IMR-90 (cell line): Measurements from ENCODE around the gene MS4A4E. TPM values are rescaled to one million over a fixed set of nuclear protein-coding genes. Genes with fewer than 3 reads are reported as not detected.

ENCODE experiments used
- ATAC-seq: fragments of 200-7000 bp; cut with Tn5 transposase; 2 replicates; pipeline ENCODE4 v1.9.1; 2020; ENCODE audit warnings: low read depth, mild to moderate bottlenecking, moderate library complexity
- BruUV-seq: library from RNA; stranded (reverse); fragments of 400-500 nt; replicated peaks from 2 replicates; lab custom pipeline; 2021; lab: Mats Ljungman, UMichigan
- CTCF ChIA-PET: fragments of 300-600 bp; formaldehyde crosslinking; extraction: SDS; loops from one replicate; lab custom pipeline; 2021; ENCODE audit warnings: antibody characterized with exemption; lab: Yijun Ruan, JAX
- POLR2A ChIA-PET: fragments of 300-600 bp; sonication (Branson Sonifier 250); formaldehyde crosslinking; loops from one replicate; lab custom pipeline; 2022; ENCODE audit warnings: antibody characterized with exemption; ENCODE audit not compliant: unreplicated experiment; lab: Charles Lee
- DNase-seq: peaks from one replicate; pipeline ENCODE4 v3.0.0; 2013
- H2AFZ ChIP-seq: replicated peaks from 2 replicates; pipeline ENCODE3; 2013; ENCODE audit warnings: low read length, mild to moderate bottlenecking; ENCODE audit not compliant: poor library complexity
- H2AK5ac ChIP-seq: 2 replicates; pipeline ENCODE4 v1.6.1; 2013; ENCODE audit warnings: low read depth, low read length, inconsistent platforms
- H2AK9ac ChIP-seq: replicated peaks from 2 replicates; pipeline ENCODE3; 2013; ENCODE audit warnings: mild to moderate bottlenecking, low read depth, low read length, moderate library complexity; ENCODE audit not compliant: poor library complexity
- H2BK120ac ChIP-seq: 2 replicates; pipeline ENCODE4 v1.6.1; 2013; ENCODE audit warnings: low read depth, low read length, inconsistent platforms
- H2BK15ac ChIP-seq: 3 replicates; pipeline ENCODE4 v1.6.1; 2013; ENCODE audit warnings: low read depth, low read length, inconsistent platforms
- H2BK20ac ChIP-seq: 2 replicates; pipeline ENCODE4 v1.6.1; 2013; ENCODE audit warnings: low read depth, mild to moderate bottlenecking, inconsistent platforms, low read length, moderate library complexity
- H2BK5ac ChIP-seq: 2 replicates; pipeline ENCODE4 v1.6.1; 2013; ENCODE audit warnings: mild to moderate bottlenecking, low read depth, low read length, inconsistent platforms; ENCODE audit not compliant: poor library complexity, severe bottlenecking
- H3K14ac ChIP-seq: replicated peaks from 2 replicates; pipeline ENCODE4 v1.6.1; 2013; ENCODE audit warnings: low read depth, low read length, inconsistent platforms
- H3K18ac ChIP-seq: 2 replicates; pipeline ENCODE4 v1.6.1; 2013; ENCODE audit warnings: low read depth, low read length, control low read depth
- H3K23ac ChIP-seq: 2 replicates; pipeline ENCODE4 v1.6.1; 2013; ENCODE audit warnings: low read depth, low read length, inconsistent platforms
- H3K27ac ChIP-seq: 2 replicates; pipeline ENCODE4 v1.5.1; 2013; ENCODE audit warnings: mild to moderate bottlenecking, control low read depth, low read length; ENCODE audit not compliant: insufficient read depth
- H3K27me3 ChIP-seq: 2 replicates; pipeline ENCODE4 v1.6.1; 2013; ENCODE audit warnings: low read length; ENCODE audit not compliant: control insufficient read depth, insufficient read depth
- H3K36me3 ChIP-seq: 2 replicates; pipeline ENCODE4 v1.6.1; 2013; ENCODE audit warnings: low read length, mixed read lengths; ENCODE audit not compliant: control insufficient read depth, insufficient read depth
- H3K4ac ChIP-seq: 2 replicates; pipeline ENCODE4 v1.6.1; 2013; ENCODE audit warnings: low read depth, low read length, inconsistent platforms
- H3K4me1 ChIP-seq: 2 replicates; pipeline ENCODE4 v1.6.1; 2013; ENCODE audit warnings: low read length, mixed read lengths; ENCODE audit not compliant: control insufficient read depth, insufficient read depth
- H3K4me2 ChIP-seq: 2 replicates; pipeline ENCODE4 v1.6.1; 2013; ENCODE audit warnings: low read depth, mild to moderate bottlenecking, control low read depth, low read length, moderate library complexity
- H3K4me3 ChIP-seq: 2 replicates; pipeline ENCODE4 v1.5.1; 2013; ENCODE audit warnings: low read depth, mild to moderate bottlenecking, control low read depth, low read length, moderate library complexity; ENCODE audit not compliant: insufficient read depth
- H3K56ac ChIP-seq: 2 replicates; pipeline ENCODE4 v1.6.1; 2013; ENCODE audit warnings: low read length, inconsistent platforms; ENCODE audit not compliant: insufficient read depth; ENCODE audit errors: extremely low read depth
- H3K79me1 ChIP-seq, 2 experiments: 2 replicates each; pipeline ENCODE4 v1.6.1; 2013; ENCODE audit warnings: low read length in 2 of 2, inconsistent platforms in 1 of 2, low read depth in 1 of 2
- H3K9ac ChIP-seq: 2 replicates; pipeline ENCODE4 v1.6.1; 2013; ENCODE audit warnings: low read depth, low read length, control low read depth
- H3K9me1 ChIP-seq: 2 replicates; pipeline ENCODE4 v1.6.1; 2013; ENCODE audit warnings: low read length, inconsistent platforms; ENCODE audit not compliant: insufficient read depth
- H3K9me3 ChIP-seq: 2 replicates; pipeline ENCODE4 v1.6.1; 2013; ENCODE audit warnings: low read length; ENCODE audit not compliant: control insufficient read depth, insufficient read depth
- H4K20me1 ChIP-seq: 2 replicates; pipeline ENCODE4 v1.6.1; 2013; ENCODE audit warnings: low read length, inconsistent platforms; ENCODE audit not compliant: insufficient read depth
- H4K5ac ChIP-seq: 2 replicates; pipeline ENCODE4 v1.6.1; 2013; ENCODE audit warnings: mild to moderate bottlenecking, low read depth, low read length, control low read depth
- H4K8ac ChIP-seq, 2 experiments: 2 replicates each; pipeline ENCODE4 v1.6.1; 2013; ENCODE audit warnings: low read depth in 2 of 2, low read length in 2 of 2, control low read depth in 1 of 2, inconsistent platforms in 1 of 2
- H4K91ac ChIP-seq: 2 replicates; pipeline ENCODE4 v1.6.1; 2013; ENCODE audit warnings: low read depth, low read length, inconsistent platforms; ENCODE audit not compliant: insufficient read depth
- NFE2L2 ChIP-seq: fragments of 150-350 bp; IDR thresholded peaks from 2 replicates; pipeline ENCODE4 v1.6.1; 2016; ENCODE audit warnings: low read depth, mild to moderate bottlenecking, low read length
- RAD21 ChIP-seq: IDR thresholded peaks from 2 replicates; pipeline ENCODE4 v1.6.1; 2012; ENCODE audit warnings: low read length, improper control_type of control experiment
- RCOR1 ChIP-seq: IDR thresholded peaks from 2 replicates; pipeline ENCODE4 v1.6.1; 2012; ENCODE audit warnings: mild to moderate bottlenecking, low read length, improper control_type of control experiment; ENCODE audit not compliant: insufficient replicate concordance
- WGBS, 2 experiments: methylation state at CpG; one replicate each; pipeline versions ENCODE4 v1.1.5 to v1.1.7; 2013; ENCODE audit warnings: missing lambda C conversion rate in 2 of 2; ENCODE audit not compliant: insufficient read length in 1 of 2; ENCODE audit errors: extremely low coverage in 2 of 2; 5-methylcytosine and 5-hydroxymethylcytosine counted together
- dilution Hi-C: fragments of 300-500 bp; cut with HindIII; formaldehyde crosslinking; loops from one replicate; pipeline ENCODE4 v1.14.3; 2018; ENCODE audit warnings: low sequenced_read_pairs; ENCODE audit not compliant: unreplicated experiment
- in situ Hi-C: fragments of 300-500 bp; cut with MboI; formaldehyde crosslinking; loops from 3 replicates; pipeline ENCODE4 v1.14.3; 2019; ENCODE audit warnings: low sequenced_read_pairs, inconsistent platforms, mixed read lengths
- intact Hi-C: fragments of 100-400 bp; cut with micrococcal nuclease; formaldehyde crosslinking; loops from 2 replicates; pipeline ENCODE4 v1.10.0; 2022
- polyA plus RNA-seq, 3 experiments: library from polyadenylated mRNA; depleted of rRNA; stranded (reverse); fragments of >200 nt; gene quantifications; 2 replicates each; pipeline ENCODE4 v1.2.3, GENCODE V29; 2012; ENCODE audit warnings: low replicate concordance in 1 of 3
- total RNA-seq: library from RNA; depleted of rRNA; stranded (reverse); fragments of >200 nt; gene quantifications from 2 replicates; pipeline ENCODE4 v1.2.3, GENCODE V29; 2012

MS4A4E gene
- total and polyA plus RNA-seq, 2 of the 4 experiments (the other 2 are of a cell fraction), result not detected

DNA sequence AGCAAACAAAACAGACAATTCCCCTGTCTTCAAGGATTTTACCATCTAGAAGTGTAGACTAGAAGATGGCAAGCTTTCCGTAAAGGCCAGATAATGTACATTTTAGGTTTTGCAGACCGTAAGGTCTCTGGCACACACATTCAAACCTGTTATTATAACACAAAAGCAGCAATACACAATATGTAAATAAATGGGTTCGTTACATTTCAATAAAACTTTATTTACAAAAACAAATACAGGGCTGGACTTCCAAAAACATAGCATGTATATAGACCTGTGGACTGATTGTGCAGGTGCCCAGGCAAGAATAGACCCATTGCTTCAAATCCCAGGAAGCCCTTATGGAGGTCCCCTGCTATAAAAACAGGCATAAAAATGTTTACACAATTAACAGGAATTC is 33.0 kb downstream of the MS4A4E start:
- Histone ChIP-seq H3K27me3 (no peaks in the 10 kb centered on the region), H2AK5ac (no peak overlapping the region), H2BK5ac (no peak overlapping the region), H3K9ac (no peak overlapping the region), H2BK15ac (no peak overlapping the region), H3K4ac (no peak overlapping the region), H2AFZ (no peak overlapping the region), H3K4me1 (no peaks in the 10 kb centered on the region), H3K27ac (no peak overlapping the region), H3K9me3 (no peaks in the 10 kb centered on the region), H3K18ac (no peak overlapping the region), H3K4me2 (no peak overlapping the region), H3K4me3 (no peak overlapping the region), H2AK9ac (no peak overlapping the region), H3K14ac (no peak overlapping the region), H4K20me1 (no peaks in the 10 kb centered on the region), H2BK20ac (no peak overlapping the region), H2BK120ac (no peak overlapping the region), H3K36me3 (no peaks in the 10 kb centered on the region), H4K8ac (no peak overlapping the region), H3K79me1 (no peaks in the 10 kb centered on the region), H4K5ac (no peak overlapping the region), H4K91ac (no peak overlapping the region), H3K56ac (no peak overlapping the region), H3K23ac (no peak overlapping the region), H3K9me1 (no peaks in the 10 kb centered on the region)
- BruUV-seq, result no TSS peak
- ChIA-PET POLR2A (no interaction called here), CTCF (no interaction called here)
- intact Hi-C loops (no loop called here), in situ Hi-C loops (no loop called here), dilution Hi-C loops (no loop called here)
- no peak for DNase-seq
- no CpG with 5 or more reads among the region's 3 CpGs for WGBS, 2 experiments
- ATAC-seq, result no peak
- no peak for TF ChIP-seq NFE2L2
- no peak for TF ChIP-seq RAD21
- no peak for TF ChIP-seq RCOR1
